Measurements from ENCODE around the gene CCDC183.
"Not testable (repeated sequence)": the region's sequence is repeated elsewhere in the genome, so short reads cannot be mapped to it uniquely, and the experiment has no call there.

GRCh38 chr9:136837856-136838277 lies 41.7 kb downstream of the CCDC183 start:
- TF ChIP-seq CTCF (IDR thresholded peaks at IDR 0.05; ENCODE audit: low read depth, low read length, missing input control); FOXA1 (IDR thresholded peaks at IDR 0.05); ATF3 (IDR thresholded peaks at IDR 0.05); SP1 (IDR thresholded peaks at IDR 0.05); ZBTB33 (IDR thresholded peaks at IDR 0.05); REST (IDR thresholded peaks at IDR 0.05); GABPA (IDR thresholded peaks at IDR 0.05 in 1 of 2, conservative IDR thresholded peaks at IDR 0.05 in 1 of 2); MAX (IDR thresholded peaks at IDR 0.05); TAF1 (conservative IDR thresholded peaks at IDR 0.05); NR2F2 (IDR thresholded peaks at IDR 0.05); YY1 (IDR thresholded peaks at IDR 0.05): not testable (repeated sequence)
